Airway epithelial cell (primary cell): ENCODE results near the gene MIER3. TPM values are rescaled to one million over a fixed set of nuclear protein-coding genes. Genes with fewer than 3 reads are reported as not detected.

Experiments
- total RNA-seq: library from RNA; depleted of rRNA; stranded (reverse); fragments of >200 nt; gene quantifications from 2 replicates; pipeline ENCODE4 v1.2.3, GENCODE V29; 2015

The MIER3 gene
- 11.1 and 31.8 TPM in 2 replicates for total RNA-seq

GRCh38 chr5:56951946-56952691 lies at the start of gene MIER3:
MIER3 (minus strand) TSS chr5:56952123; CDS start chr5:56952102, 21 bp downstream.

GRCh38 chr5:56909294-56910209 lies 42.4 kb downstream of the MIER3 start, which contains the start of gene SETD9:
SETD9 (plus strand) TSS chr5:56909596; CDS start chr5:56909646, 50 bp downstream.

Other genes with a start within 250 kb of the MIER3 start
- 5.7 and 9.9 TPM in 2 replicates for gene MAP3K1, start 136.6 kb downstream of the MIER3 start, total RNA-seq
- gene SETD9, start 42.5 kb downstream of the MIER3 start, total RNA-seq = 1.1 and 5.4 TPM in 2 replicates
- 29.5 and 38.0 TPM in 2 replicates for gene GPBP1, start 221.9 kb upstream of the MIER3 start, total RNA-seq